Measurements from ENCODE around the gene QSOX1.

DNA sequence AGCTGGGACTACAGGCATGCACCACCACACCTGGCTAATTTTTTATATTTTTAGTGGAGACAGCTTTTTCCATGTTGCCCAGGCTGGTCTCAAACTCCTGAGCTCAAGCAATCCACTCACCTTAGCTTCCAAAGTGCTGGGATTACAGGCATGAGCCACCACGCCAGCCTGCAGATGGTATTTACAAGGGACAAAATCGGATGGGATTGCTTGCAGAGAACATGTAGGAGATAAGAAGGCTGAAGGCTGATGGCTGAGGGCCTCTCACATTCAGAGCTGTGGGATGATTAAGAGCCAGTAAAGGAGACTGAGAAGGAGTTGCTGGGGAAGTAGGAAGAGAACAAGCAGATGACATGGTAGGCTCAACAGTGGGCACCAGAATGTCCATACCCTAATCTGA lies 24.0 kb upstream of the QSOX1 start:
- TF ChIP-seq, protein P1, sequence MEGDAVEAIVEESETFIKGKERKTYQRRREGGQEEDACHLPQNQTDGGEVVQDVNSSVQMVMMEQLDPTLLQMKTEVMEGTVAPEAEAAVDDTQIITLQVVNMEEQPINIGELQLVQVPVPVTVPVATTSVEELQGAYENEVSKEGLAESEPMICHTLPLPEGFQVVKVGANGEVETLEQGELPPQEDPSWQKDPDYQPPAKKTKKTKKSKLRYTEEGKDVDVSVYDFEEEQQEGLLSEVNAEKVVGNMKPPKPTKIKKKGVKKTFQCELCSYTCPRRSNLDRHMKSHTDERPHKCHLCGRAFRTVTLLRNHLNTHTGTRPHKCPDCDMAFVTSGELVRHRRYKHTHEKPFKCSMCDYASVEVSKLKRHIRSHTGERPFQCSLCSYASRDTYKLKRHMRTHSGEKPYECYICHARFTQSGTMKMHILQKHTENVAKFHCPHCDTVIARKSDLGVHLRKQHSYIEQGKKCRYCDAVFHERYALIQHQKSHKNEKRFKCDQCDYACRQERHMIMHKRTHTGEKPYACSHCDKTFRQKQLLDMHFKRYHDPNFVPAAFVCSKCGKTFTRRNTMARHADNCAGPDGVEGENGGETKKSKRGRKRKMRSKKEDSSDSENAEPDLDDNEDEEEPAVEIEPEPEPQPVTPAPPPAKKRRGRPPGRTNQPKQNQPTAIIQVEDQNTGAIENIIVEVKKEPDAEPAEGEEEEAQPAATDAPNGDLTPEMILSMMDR (conservative IDR thresholded peaks at IDR 0.05): no peak
- no peak for TF ChIP-seq EZH2 (IDR thresholded peaks at IDR 0.05; ENCODE audit: low read depth)
